Kidney (tissue), 14 donors: ENCODE data around the gene CHST13. TPM values are rescaled to one million over a fixed set of nuclear protein-coding genes. Genes with fewer than 3 reads are reported as not detected.

ENCODE experiments used
- DNase-seq, 5 donors: peaks; one replicate each; pipeline ENCODE4 v3.0.0-alpha.2; 2013 to 2020
- FAIRE-seq: peaks from 2 replicates; lab custom pipeline; 2012; peaks lifted over from hg19 to GRCh38; lab: Jason Lieb, UNC
- H3K27ac ChIP-seq, 2 donors: one replicate each; pipeline ENCODE4 v1.7.0; 2013; ENCODE audit warnings: low read depth in 2 of 2, low read length in 2 of 2, inconsistent platforms in 1 of 2
- H3K27me3 ChIP-seq: one replicate; pipeline ENCODE4 v1.7.1; 2013; ENCODE audit warnings: low read length, inconsistent platforms; ENCODE audit not compliant: control insufficient read depth, insufficient read depth
- H3K36me3 ChIP-seq, 3 donors: one replicate each; pipeline versions ENCODE4 v1.7.0 to v1.7.1; 2013; ENCODE audit warnings: low read length in 3 of 3, control low read depth in 1 of 3, inconsistent platforms in 1 of 3; ENCODE audit not compliant: insufficient read depth in 3 of 3, control insufficient read depth in 2 of 3
- H3K4me1 ChIP-seq, 3 donors: one replicate each; pipeline versions ENCODE4 v1.7.0 to v1.7.1; 2013; ENCODE audit warnings: low read length in 3 of 3, inconsistent platforms in 1 of 3, low read depth in 1 of 3; ENCODE audit not compliant: control insufficient read depth in 2 of 3, insufficient read depth in 2 of 3
- H3K4me3 ChIP-seq, 3 donors: one replicate each; pipeline versions ENCODE4 v1.7.0 to v1.8.1; 2013; ENCODE audit warnings: low read length in 3 of 3, control low read depth in 1 of 3, inconsistent platforms in 1 of 3
- H3K9ac ChIP-seq, 3 donors: one replicate each; pipeline versions ENCODE4 v1.7.0 to v1.7.1; 2013; ENCODE audit warnings: low read length in 3 of 3, control low read depth in 1 of 3, inconsistent platforms in 1 of 3
- H3K9me3 ChIP-seq, 3 donors: one replicate each; pipeline versions ENCODE4 v1.7.0 to v1.7.1; 2013; ENCODE audit warnings: low read length in 3 of 3, control low read depth in 1 of 3, inconsistent platforms in 1 of 3; ENCODE audit not compliant: control insufficient read depth in 2 of 3, insufficient read depth in 1 of 3
- CTCF ChIP-seq: IDR thresholded peaks from 3 replicates; pipeline ENCODE4 v1.5.1; 2012; ENCODE audit warnings: mild to moderate bottlenecking, moderate library complexity, borderline replicate concordance; ENCODE audit not compliant: insufficient read depth; ENCODE audit errors: extremely low read depth
- intact Hi-C: fragments of 100-400 bp; cut with DNase I; formaldehyde crosslinking; loops from one replicate; pipeline ENCODE4 v1.11.1; 2022
- polyA plus RNA-seq: library from polyadenylated mRNA; stranded (reverse); fragments of 350-450 nt; fragmentation: Illumina TruSeq; extraction: RNeasy Lipid Tissue Mini Kit (QIAGEN cat#74804); gene quantifications from one replicate; pipeline ENCODE4 v1.2.3, GENCODE V29; 2014; ENCODE audit warnings: low read depth, low replicate concordance; ENCODE audit not compliant: insufficient read depth
- total RNA-seq: library from RNA; stranded (reverse); fragmentation: NEBNext Ultra II Directional; extraction: Animal tissue kit (Norgen Biotek cat#: 25700); gene quantifications from one replicate; pipeline ENCODE4 v1.2.1, GENCODE V29; 2021
- donor health status: control.
- donor health status: control.
- donor health status: control.
- donor health status: control.
- donor health status: control.
- donor health status: DM: yes; HTN: yes; CAD: no.
- donor health status: Normal renal cell carcinoma (clear cell type).

Gene CHST13
- total and polyA plus RNA-seq, 2 donors from 2014 or later: 3.3 to 7.0 TPM

GRCh38 chr3:126548556-126549466 lies 24.9 kb downstream of the CHST13 start:
- no peak overlapping the region for H3K4me3 ChIP-seq
- peak in 2 of 5 donors; percentile 14 to 34 for DNase-seq

GRCh38 chr3:126549861-126550487 lies 26.0 kb downstream of the CHST13 start:
- Histone ChIP-seq H3K27me3 (no peaks in the 10 kb centered on the region), H3K27ac (no peak overlapping the region), H3K4me3 (no peak overlapping the region), H3K9me3 (no peaks in the 10 kb centered on the region), H3K4me1 (no peaks in the 10 kb centered on the region), H3K36me3 (no peaks in the 10 kb centered on the region), H3K9ac (no peak overlapping the region)
- intact Hi-C loops: no loop called here
- no peak for TF ChIP-seq CTCF
- no peak for FAIRE-seq
- DNase-seq: peak in 2 of 5 donors; percentile 27 to 62

More at GRCh38 chr3:126548556-126549466, 24.9 kb downstream of the CHST13 start:
- intact Hi-C loops: no loop called here
- Histone ChIP-seq H3K9me3 (no peaks in the 10 kb centered on the region), H3K36me3 (no peaks in the 10 kb centered on the region), H3K9ac (no peak overlapping the region), H3K27me3 (no peaks in the 10 kb centered on the region), H3K27ac (no peak overlapping the region), H3K4me1 (no peaks in the 10 kb centered on the region)
- TF ChIP-seq CTCF: no peak
- FAIRE-seq: no peak

GRCh38 chr3:126550488-126551051 lies 26.6 kb downstream of the CHST13 start:
- no peak for FAIRE-seq
- no peaks in the 10 kb centered on the region for H3K4me1 ChIP-seq
- no peaks in the 10 kb centered on the region for H3K9me3 ChIP-seq
- H3K4me3 ChIP-seq: no peak overlapping the region
- H3K27ac ChIP-seq: no peak overlapping the region
- peak in 3 of 5 donors; percentile 4 to 72 (median 22) for DNase-seq
- intact Hi-C loops: no loop called here
- no peak overlapping the region for H3K9ac ChIP-seq
- TF ChIP-seq CTCF: no peak
- no peaks in the 10 kb centered on the region for H3K36me3 ChIP-seq
- H3K27me3 ChIP-seq: no peaks in the 10 kb centered on the region
